ENCODE measurements around the gene KCNMA1. TPM values are rescaled to one million over a fixed set of nuclear protein-coding genes. Genes with fewer than 3 reads are reported as not detected.

KCNMA1 gene
- total RNA-seq, 4 donors from 2014 or later = 68.4 to 170 (median 119) TPM

DNA sequence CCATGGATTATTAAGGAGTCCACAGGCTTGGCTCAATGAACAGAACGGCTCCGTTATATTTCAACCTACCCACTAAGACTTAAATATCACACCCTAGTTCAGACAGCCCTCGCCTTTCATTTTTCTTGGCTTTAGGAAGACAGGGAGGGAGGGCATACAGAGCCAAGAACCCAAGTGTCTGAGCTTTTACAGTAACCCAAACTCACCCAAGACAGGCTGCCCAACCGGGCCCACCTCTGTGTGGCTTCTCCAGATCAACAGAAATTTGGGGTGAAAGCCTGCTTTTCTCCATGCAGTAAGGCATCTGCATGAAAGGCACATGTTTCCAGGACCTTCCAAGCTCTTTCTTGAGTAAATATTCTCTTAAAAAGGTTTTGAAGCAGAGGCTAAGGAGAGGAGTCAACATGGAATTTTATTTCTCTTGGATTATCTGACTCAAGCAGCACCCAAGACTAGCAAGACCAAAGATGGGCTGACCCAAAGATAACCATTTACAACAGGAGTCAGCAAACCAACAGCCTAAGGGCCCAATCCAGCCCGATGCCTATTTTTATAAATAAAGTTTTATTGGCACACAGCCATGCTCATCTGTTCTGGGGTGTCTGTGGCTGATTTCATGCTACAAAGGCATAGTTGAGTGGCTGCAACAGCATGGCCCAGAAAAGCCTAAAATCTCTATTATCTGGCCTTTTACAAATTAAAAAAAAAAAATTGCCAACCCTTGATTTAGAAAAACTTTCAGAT lies 90.1 kb downstream of the KCNMA1 start:
- Histone ChIP-seq H3K9me3 (no peaks in the 10 kb centered on the region), H3K27ac (peak overlapping the region in 2 of 4 donors; percentile 28 to 34), H3K27me3 (no peaks in the 10 kb centered on the region), H3K4me3 (no peak overlapping the region), H3K36me3 (no peaks in the 10 kb centered on the region), H3K4me1 (peaks cover 7 to 18% (median 13%) of the 10 kb centered on the region in 4 donors)
- in situ Hi-C loops (cut with MboI; ENCODE audit: low pct_ligation_motif_present in 1 of 4, low pct_unique_long_range_greater_than_20kb in 1 of 4, low sequenced_read_pairs in 3 of 4) (no loop called here), intact Hi-C loops (cut with DNase I; ENCODE audit: low total_unique reads) (no loop called here)
- no peak for DNase-seq
- WGBS, 2 donors (ENCODE audit: low coverage in 1 of 2) = 72 to 79% methylated on average over 5 of the region's 5 CpGs
- no peak for TF ChIP-seq POLR2A (IDR thresholded peaks at IDR 0.05)
- TF ChIP-seq EP300 (IDR thresholded peaks at IDR 0.05; ENCODE audit: low read depth) = no peak
- TF ChIP-seq, protein P1, sequence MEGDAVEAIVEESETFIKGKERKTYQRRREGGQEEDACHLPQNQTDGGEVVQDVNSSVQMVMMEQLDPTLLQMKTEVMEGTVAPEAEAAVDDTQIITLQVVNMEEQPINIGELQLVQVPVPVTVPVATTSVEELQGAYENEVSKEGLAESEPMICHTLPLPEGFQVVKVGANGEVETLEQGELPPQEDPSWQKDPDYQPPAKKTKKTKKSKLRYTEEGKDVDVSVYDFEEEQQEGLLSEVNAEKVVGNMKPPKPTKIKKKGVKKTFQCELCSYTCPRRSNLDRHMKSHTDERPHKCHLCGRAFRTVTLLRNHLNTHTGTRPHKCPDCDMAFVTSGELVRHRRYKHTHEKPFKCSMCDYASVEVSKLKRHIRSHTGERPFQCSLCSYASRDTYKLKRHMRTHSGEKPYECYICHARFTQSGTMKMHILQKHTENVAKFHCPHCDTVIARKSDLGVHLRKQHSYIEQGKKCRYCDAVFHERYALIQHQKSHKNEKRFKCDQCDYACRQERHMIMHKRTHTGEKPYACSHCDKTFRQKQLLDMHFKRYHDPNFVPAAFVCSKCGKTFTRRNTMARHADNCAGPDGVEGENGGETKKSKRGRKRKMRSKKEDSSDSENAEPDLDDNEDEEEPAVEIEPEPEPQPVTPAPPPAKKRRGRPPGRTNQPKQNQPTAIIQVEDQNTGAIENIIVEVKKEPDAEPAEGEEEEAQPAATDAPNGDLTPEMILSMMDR (IDR thresholded peaks at IDR 0.05) = no peak
- TF ChIP-seq POLR2AphosphoS5 (IDR thresholded peaks at IDR 0.05) = no peak

- no peak for TF ChIP-seq EP300 (IDR thresholded peaks at IDR 0.05; ENCODE audit: low read depth)
- TF ChIP-seq POLR2A (IDR thresholded peaks at IDR 0.05) = no peak
- TF ChIP-seq, protein P1 (IDR thresholded peaks at IDR 0.05) = no peak
- TF ChIP-seq POLR2AphosphoS5 (IDR thresholded peaks at IDR 0.05) = no peak
- H3K36me3 ChIP-seq = no peaks in the 10 kb centered on the region
- intact Hi-C loops (cut with DNase I; ENCODE audit: low total_unique reads) (no loop called here), in situ Hi-C loops (cut with MboI; ENCODE audit: low pct_ligation_motif_present in 1 of 4, low pct_unique_long_range_greater_than_20kb in 1 of 4, low sequenced_read_pairs in 3 of 4) (no loop called here)
- no peaks in the 10 kb centered on the region for H3K27me3 ChIP-seq
- WGBS, 2 donors (ENCODE audit: low coverage in 1 of 2) = 83 to 92% methylated on average over 1 of the region's 1 CpG
- peak overlapping the region in 1 of 4 donors; percentile 28 for H3K27ac ChIP-seq
- no peak for DNase-seq
- no peak overlapping the region for H3K4me3 ChIP-seq
- peaks cover 4 to 18% (median 11%) of the 10 kb centered on the region in 4 donors for H3K4me1 ChIP-seq
- H3K9me3 ChIP-seq = no peaks in the 10 kb centered on the region
Measured at GRCh38 chr10:77546042-77546441, 91.6 kb downstream of the KCNMA1 start.

DNA sequence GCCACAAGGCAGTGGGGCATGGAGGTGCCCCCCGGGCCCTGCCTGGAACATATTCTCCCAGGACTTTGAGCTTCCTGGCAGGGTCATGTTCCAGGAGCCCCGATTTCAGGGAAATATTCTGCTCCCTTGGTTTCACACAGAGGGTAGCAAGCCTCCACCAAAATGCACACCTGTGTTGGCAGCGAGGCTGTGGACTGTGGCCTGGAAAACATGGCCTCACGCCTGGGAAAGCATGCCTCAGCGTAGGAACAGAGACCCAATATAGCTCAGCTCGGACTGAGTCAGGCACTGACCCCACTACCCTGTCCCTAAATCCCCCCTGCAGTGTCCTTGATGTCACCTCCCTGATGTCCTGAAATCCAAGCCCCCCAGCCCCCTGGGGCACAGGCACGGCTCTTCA lies 92.0 kb downstream of the KCNMA1 start:
- Histone ChIP-seq H3K27ac (no peak overlapping the region), H3K4me1 (peaks cover 4 to 18% (median 11%) of the 10 kb centered on the region in 4 donors), H3K9me3 (no peaks in the 10 kb centered on the region), H3K27me3 (no peaks in the 10 kb centered on the region), H3K4me3 (no peak overlapping the region), H3K36me3 (no peaks in the 10 kb centered on the region)
- intact Hi-C loops (cut with DNase I; ENCODE audit: low total_unique reads) (no loop called here), in situ Hi-C loops (cut with MboI; ENCODE audit: low pct_ligation_motif_present in 1 of 4, low pct_unique_long_range_greater_than_20kb in 1 of 4, low sequenced_read_pairs in 3 of 4) (no loop called here)
- WGBS, 2 donors (ENCODE audit: low coverage in 1 of 2) = 91% methylated on average over 7 of the region's 7 CpGs; no CpG with 5 or more reads in 1 of the 2 donors
- no peak for DNase-seq
- no peak for TF ChIP-seq POLR2AphosphoS5 (IDR thresholded peaks at IDR 0.05)
- no peak for TF ChIP-seq EP300 (IDR thresholded peaks at IDR 0.05; ENCODE audit: low read depth)
- TF ChIP-seq, protein P1 (IDR thresholded peaks at IDR 0.05) = no peak
- no peak for TF ChIP-seq POLR2A (IDR thresholded peaks at IDR 0.05)

- peaks cover 4 to 18% (median 11%) of the 10 kb centered on the region in 4 donors for H3K4me1 ChIP-seq
- no peak overlapping the region for H3K27ac ChIP-seq
- H3K36me3 ChIP-seq = no peaks in the 10 kb centered on the region
- WGBS, 2 donors (ENCODE audit: low coverage in 1 of 2) = 67 to 83% methylated on average over 1 of the region's 1 CpG
- DNase-seq = no peak
- intact Hi-C loops (cut with DNase I; ENCODE audit: low total_unique reads) = no loop called here
- H3K9me3 ChIP-seq = no peaks in the 10 kb centered on the region
- no peaks in the 10 kb centered on the region for H3K27me3 ChIP-seq
- in situ Hi-C loops (cut with MboI; ENCODE audit: low pct_ligation_motif_present in 1 of 4, low pct_unique_long_range_greater_than_20kb in 1 of 4, low sequenced_read_pairs in 3 of 4) = no loop called here
- TF ChIP-seq EP300 (IDR thresholded peaks at IDR 0.05; ENCODE audit: low read depth) = no peak
- no peak for TF ChIP-seq POLR2A (IDR thresholded peaks at IDR 0.05)
- H3K4me3 ChIP-seq = no peak overlapping the region
Measured at GRCh38 chr10:77544617-77545016, 93.0 kb downstream of the KCNMA1 start.
